B cell (primary cell): Measurements from ENCODE around the gene ALG6. TPM values are rescaled to one million over a fixed set of nuclear protein-coding genes. Genes with fewer than 3 reads are reported as not detected.

Experiments
- ATAC-seq: fragments of 200-7000 bp; cut with Tn5 transposase; one replicate; pipeline ENCODE4 v1.10.0; 2021; ENCODE audit warnings: low read depth, mild to moderate bottlenecking, moderate number of reproducible peaks, moderate library complexity
- CTCF ChIA-PET: fragments of 350-600 bp; sonication (Branson Sonifier 250); formaldehyde crosslinking; loops from one replicate; lab custom pipeline; 2021; ENCODE audit warnings: antibody characterized with exemption, inconsistent platforms; lab: Charles Lee
- POLR2A ChIA-PET: fragments of 350-600 bp; sonication (Branson Sonifier 250); formaldehyde crosslinking; loops from one replicate; lab custom pipeline; 2021; ENCODE audit warnings: antibody characterized with exemption; lab: Charles Lee
- DNase-seq: peaks from one replicate; pipeline ENCODE4 v3.0.0; 2013
- H2AFZ ChIP-seq: 2 replicates; pipeline ENCODE4 v1.6.1; 2012; ENCODE audit warnings: mild to moderate bottlenecking, low read depth, low read length; ENCODE audit not compliant: insufficient read depth, poor library complexity, severe bottlenecking
- H3K27ac ChIP-seq, 2 donors: 1 replicate in 1 of 2; 2 replicates in 1 of 2; pipeline ENCODE4 v1.5.1; 2012 to 2013; ENCODE audit warnings: low read length in 2 of 2, mild to moderate bottlenecking in 2 of 2, moderate library complexity in 1 of 2
- H3K27me3 ChIP-seq, 4 experiments: fragments of 200-600 bp in 1 of 4; sonication (generic) in 1 of 4; replicated peaks in 1 of 4; 1 replicate in 2 of 4; 2 replicates in 2 of 4; pipeline versions ENCODE4 v1.6.1 to v1.7.0; 2013 to 2016; ENCODE audit warnings: low read length in 3 of 4, mild to moderate bottlenecking in 2 of 4, mixed read lengths in 1 of 4, moderate library complexity in 1 of 4; ENCODE audit not compliant: insufficient read depth in 4 of 4, control insufficient read depth in 3 of 4; ENCODE audit errors: control extremely low read depth in 1 of 4
- H3K36me3 ChIP-seq, 2 experiments: replicated peaks in 1 of 2; 1 replicate in 1 of 2; 2 replicates in 1 of 2; pipeline versions ENCODE4 v1.6.1 to v1.7.1; 2013; ENCODE audit warnings: low read length in 1 of 2; ENCODE audit not compliant: insufficient read depth in 2 of 2, control insufficient read depth in 1 of 2; ENCODE audit errors: control extremely low read depth in 1 of 2, extremely low read depth in 1 of 2
- H3K4me1 ChIP-seq, 2 donors: fragments of 200-600 bp in 1 of 2; sonication (generic) in 1 of 2; 1 replicate in 1 of 2; 2 replicates in 1 of 2; pipeline versions ENCODE4 v1.5.1 to v1.6.1; 2013 to 2017; ENCODE audit warnings: low read length in 2 of 2; ENCODE audit not compliant: control insufficient read depth in 2 of 2, insufficient read depth in 2 of 2
- H3K4me2 ChIP-seq: replicated peaks from 2 replicates; pipeline ENCODE3; 2012; ENCODE audit warnings: mild to moderate bottlenecking, low read depth, low read length; ENCODE audit not compliant: poor library complexity, severe bottlenecking
- H3K4me3 ChIP-seq, 5 experiments: fragments of 200-600 bp in 1 of 5; sonication (generic) in 1 of 5; 1 replicate in 3 of 5; 2 replicates in 2 of 5; pipeline versions ENCODE4 v1.5.1 to v1.7.0; 2011 to 2016; ENCODE audit warnings: low read length in 4 of 5, mild to moderate bottlenecking in 4 of 5, low read depth in 2 of 5, control low read depth in 1 of 5, moderate library complexity in 1 of 5; ENCODE audit not compliant: insufficient read depth in 1 of 5; ENCODE audit errors: control extremely low read depth in 1 of 5, extremely low read depth in 1 of 5
- H3K79me2 ChIP-seq: fragments of 200-600 bp; sonication (generic); one replicate; pipeline ENCODE4 v1.6.0; 2016; ENCODE audit warnings: low read length; ENCODE audit not compliant: control insufficient read depth, insufficient read depth
- H3K9ac ChIP-seq: fragments of 200-600 bp; sonication (generic); 2 replicates; pipeline ENCODE4 v1.6.1; 2017; ENCODE audit warnings: mild to moderate bottlenecking, low read length, moderate library complexity
- H3K9me3 ChIP-seq, 3 donors: one replicate each; pipeline versions ENCODE4 v1.6.1 to v1.7.1; 2013; ENCODE audit warnings: low read length in 2 of 3; ENCODE audit not compliant: control insufficient read depth in 2 of 3, insufficient read depth in 1 of 3; ENCODE audit errors: control extremely low read depth in 1 of 3
- H4K20me1 ChIP-seq: 2 replicates; pipeline ENCODE4 v1.6.0; 2012; ENCODE audit warnings: mild to moderate bottlenecking, low read length; ENCODE audit not compliant: insufficient read depth, control insufficient read depth, poor library complexity, severe bottlenecking
- H3K27ac Mint-ChIP-seq: one replicate; pipeline ENCODE4 v1.8.0; 2021; ENCODE audit warnings: mixed read lengths
- H3K27me3 Mint-ChIP-seq: one replicate; pipeline ENCODE4 v1.8.0; 2021; ENCODE audit warnings: mixed read lengths
- H3K4me1 Mint-ChIP-seq: one replicate; pipeline ENCODE4 v1.8.0; 2021; ENCODE audit warnings: mixed read lengths
- H3K4me3 Mint-ChIP-seq: one replicate; pipeline ENCODE4 v1.8.0; 2021; ENCODE audit warnings: mixed read lengths
- H3K9me3 Mint-ChIP-seq: one replicate; pipeline ENCODE4 v1.8.0; 2022; ENCODE audit warnings: mixed read lengths; ENCODE audit not compliant: insufficient read depth
- CTCF ChIP-seq: fragments of 200-600 bp; IDR thresholded peaks from one replicate; pipeline ENCODE4 v1.8.0; 2022; ENCODE audit warnings: antibody characterized with exemption, mild to moderate bottlenecking
- EZH2 ChIP-seq: IDR thresholded peaks from 2 replicates; pipeline ENCODE4 v1.6.1; 2012; ENCODE audit warnings: borderline replicate concordance, low read depth, mild to moderate bottlenecking, moderate library complexity, low read length; ENCODE audit not compliant: insufficient read depth, poor library complexity, severe bottlenecking
- WGBS: methylation state at CpG from one replicate; pipeline ENCODE4 v1.1.5; 2013; ENCODE audit warnings: missing lambda C conversion rate; ENCODE audit not compliant: insufficient coverage; 5-methylcytosine and 5-hydroxymethylcytosine counted together
- intact Hi-C: fragments of 100-400 bp; cut with micrococcal nuclease; formaldehyde crosslinking; loops from one replicate; pipeline ENCODE4 v1.10.0; 2022
- polyA plus RNA-seq: library from polyadenylated mRNA; depleted of rRNA; stranded (reverse); fragments of >200 nt; gene quantifications from 2 replicates; pipeline ENCODE4 v1.2.3, GENCODE V29; 2012
- total RNA-seq, 2 donors: library from RNA; stranded (reverse); fragments of 120-200 nt in 1 of 2; gene quantifications; 1 replicate in 1 of 2; 2 replicates in 1 of 2; pipeline versions ENCODE4 v1.2.3 to v1.2.4, GENCODE V29; 2013 to 2022

ALG6 gene
- total and polyA plus RNA-seq, 2 donors (not counting 1 experiment from before 2014, with no cell fraction given) = 9.7 to 31.4 TPM

- TF ChIP-seq EZH2 = no peak
- H3K27me3 Mint-ChIP-seq = no peaks in the 10 kb centered on the region
- Histone ChIP-seq H3K4me2 (no peak overlapping the region), H3K4me1 (no peaks in the 10 kb centered on the region), H3K4me3 (no peak overlapping the region), H3K36me3 (peaks cover 6 to 16% of the 10 kb centered on the region in 2 experiments), H3K79me2 (no peaks in the 10 kb centered on the region), H4K20me1 (no peaks in the 10 kb centered on the region), H3K9me3 (peaks cover 0 to 9% (median 3%) of the 10 kb centered on the region in 3 donors), H3K27ac (no peak overlapping the region), H3K9ac (no peak overlapping the region), H3K27me3 (no peaks in the 10 kb centered on the region), H2AFZ (no peak overlapping the region)
- H3K9me3 Mint-ChIP-seq = peaks cover 11% of the 10 kb centered on the region
- ATAC-seq = no peak
- intact Hi-C loops = no loop called here
- POLR2A ChIA-PET = no interaction called here
- no peak overlapping the region for H3K27ac Mint-ChIP-seq
- no peak overlapping the region for H3K4me3 Mint-ChIP-seq
- CTCF ChIA-PET = no interaction called here
- H3K4me1 Mint-ChIP-seq = no peaks in the 10 kb centered on the region
- DNase-seq = no peak
These were observed 61.9 kb downstream of the ALG6 start for GRCh38 chr1:63429281-63429680.

- H3K4me3 Mint-ChIP-seq = no peak overlapping the region
- TF ChIP-seq CTCF = no peak
- TF ChIP-seq EZH2 = no peak
- peaks cover 0 to 5% (median 0%) of the 10 kb centered on the region in 3 donors for H3K9me3 ChIP-seq
- no peak overlapping the region for H3K27ac Mint-ChIP-seq
- no peak overlapping the region for H3K9ac ChIP-seq
- peaks cover 5% of the 10 kb centered on the region for H3K9me3 Mint-ChIP-seq
- ATAC-seq (no peak), DNase-seq (no peak)
- H4K20me1 ChIP-seq = no peaks in the 10 kb centered on the region
- H3K4me1 ChIP-seq = no peaks in the 10 kb centered on the region
- no peaks in the 10 kb centered on the region for H3K27me3 Mint-ChIP-seq
- no peak overlapping the region for H2AFZ ChIP-seq
- H3K4me3 ChIP-seq = no peak overlapping the region
- no peaks in the 10 kb centered on the region for H3K27me3 ChIP-seq
- no CpG with 5 or more reads among the region's 4 CpGs for WGBS
- ChIA-PET POLR2A (no interaction called here), CTCF (no interaction called here)
- no peak overlapping the region for H3K4me2 ChIP-seq
- H3K79me2 ChIP-seq = no peaks in the 10 kb centered on the region
- intact Hi-C loops = no loop called here
- H3K36me3 ChIP-seq = peaks cover 4 to 5% of the 10 kb centered on the region in 2 experiments
- no peak overlapping the region for H3K27ac ChIP-seq
- no peaks in the 10 kb centered on the region for H3K4me1 Mint-ChIP-seq
These were observed 67.7 kb downstream of the ALG6 start for GRCh38 chr1:63435161-63435560.
